Right lobe of liver (tissue), 4 donors: ENCODE results near the gene AIG1.

ENCODE experiments used
- POLR2A ChIP-seq: fragments of 450-650 bp; IDR thresholded peaks from one replicate; pipeline ENCODE4 v1.6.1; 2017; ENCODE audit warnings: antibody characterized with exemption, mild to moderate bottlenecking
- TF ChIP-seq, protein P1 (sequence below), 4 donors: fragments of 200-600 bp in 3 of 4; fragments of 450-650 bp in 1 of 4; IDR thresholded peaks; one replicate each; pipeline versions ENCODE4 v1.5.1 to v1.8.0; 2016 to 2022; ENCODE audit warnings: antibody characterized with exemption in 4 of 4, mild to moderate bottlenecking in 2 of 4
- donor health status: DM: no; HTN: no; CAD: no.
- donor health status: DM: no; HTN: no; CAD: no.
- donor health status: DM: no; HTN: yes; CAD: no.

DNA sequence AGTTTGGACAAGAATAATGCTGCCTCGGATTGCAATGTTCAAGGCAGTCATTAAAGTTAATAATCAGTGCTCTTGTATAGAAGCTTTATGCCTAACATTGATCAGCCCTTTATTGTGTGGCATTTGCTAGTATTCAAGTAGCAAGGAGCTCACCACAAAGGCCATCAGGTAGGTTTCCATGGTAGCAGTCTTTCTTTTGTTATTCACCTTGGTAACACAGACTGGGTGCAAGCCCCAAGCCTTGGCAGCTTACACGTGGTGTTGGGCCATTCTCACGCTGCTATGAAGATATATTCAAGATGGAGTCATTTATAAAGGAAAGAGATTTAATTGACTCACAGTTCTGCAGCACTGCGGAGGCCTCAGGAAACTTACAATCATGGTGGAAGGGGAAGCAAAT is 240.5 kb downstream of the AIG1 start:
- no peak for TF ChIP-seq POLR2A
- TF ChIP-seq, protein P1, sequence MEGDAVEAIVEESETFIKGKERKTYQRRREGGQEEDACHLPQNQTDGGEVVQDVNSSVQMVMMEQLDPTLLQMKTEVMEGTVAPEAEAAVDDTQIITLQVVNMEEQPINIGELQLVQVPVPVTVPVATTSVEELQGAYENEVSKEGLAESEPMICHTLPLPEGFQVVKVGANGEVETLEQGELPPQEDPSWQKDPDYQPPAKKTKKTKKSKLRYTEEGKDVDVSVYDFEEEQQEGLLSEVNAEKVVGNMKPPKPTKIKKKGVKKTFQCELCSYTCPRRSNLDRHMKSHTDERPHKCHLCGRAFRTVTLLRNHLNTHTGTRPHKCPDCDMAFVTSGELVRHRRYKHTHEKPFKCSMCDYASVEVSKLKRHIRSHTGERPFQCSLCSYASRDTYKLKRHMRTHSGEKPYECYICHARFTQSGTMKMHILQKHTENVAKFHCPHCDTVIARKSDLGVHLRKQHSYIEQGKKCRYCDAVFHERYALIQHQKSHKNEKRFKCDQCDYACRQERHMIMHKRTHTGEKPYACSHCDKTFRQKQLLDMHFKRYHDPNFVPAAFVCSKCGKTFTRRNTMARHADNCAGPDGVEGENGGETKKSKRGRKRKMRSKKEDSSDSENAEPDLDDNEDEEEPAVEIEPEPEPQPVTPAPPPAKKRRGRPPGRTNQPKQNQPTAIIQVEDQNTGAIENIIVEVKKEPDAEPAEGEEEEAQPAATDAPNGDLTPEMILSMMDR (IDR thresholded peaks at IDR 0.05), result no peak
